ENCODE data around the gene RALGAPA2. TPM values are rescaled to one million over a fixed set of nuclear protein-coding genes. Genes with fewer than 3 reads are reported as not detected.

Gene RALGAPA2
- total RNA-seq, 1 experiment from 2014 or later = 10.8 TPM

GRCh38 chr20:20564279-20564678 lies 148.2 kb downstream of the RALGAPA2 start:
- ChIA-PET RAD21 (ENCODE audit: low non-redundant PET in 1 of 2, low total read pairs in 2 of 2, uncharacterized antibody in 2 of 2, unreplicated experiment in 2 of 2) (no interaction called here), POLR2A (no interaction called here), CTCF (no interaction called here)
- H3K36me3 ChIP-seq (ENCODE audit: control insufficient read depth in 1 of 2, insufficient read depth in 2 of 2, low read length in 2 of 2) = no peaks in the 10 kb centered on the region
- no peak overlapping the region for H3K27ac ChIP-seq (ENCODE audit: low read depth, low read length)
- no peaks in the 10 kb centered on the region for H3K79me2 ChIP-seq (ENCODE audit: insufficient read depth, low read length)
- no TSS peak for BruUV-seq (replicated peaks)
- intact Hi-C loops (cut with micrococcal nuclease) = loop anchor here (10.0 kb wide), 1 partner anchor 779 kb away; no protein-coding TSS in a partner anchor
- no peak overlapping the region for H3K9ac ChIP-seq (ENCODE audit: low read length)
- no peaks in the 10 kb centered on the region for H3K4me1 ChIP-seq (ENCODE audit: control insufficient read depth in 1 of 2, insufficient read depth in 2 of 2, low read length in 2 of 2)
- no peak for ATAC-seq
- H2AFZ ChIP-seq (ENCODE audit: low read depth, low read length, poor library complexity, severe bottlenecking) = no peak overlapping the region
- no peaks in the 10 kb centered on the region for H4K20me1 ChIP-seq (ENCODE audit: insufficient read depth)
- no peak overlapping the region for H3K4me3 ChIP-seq (replicated peaks in 1 of 2; ENCODE audit: low read depth in 1 of 2, low read length in 2 of 2)
- no peak for DNase-seq (ENCODE audit: low read depth, low spot score)
- no peaks in the 10 kb centered on the region for H3K9me2 ChIP-seq (ENCODE audit: insufficient read depth)
- TF ChIP-seq SIN3A (IDR thresholded peaks at IDR 0.05; ENCODE audit: low read depth) = no peak
- no peak for TF ChIP-seq EZH2 (IDR thresholded peaks at IDR 0.05)
- TF ChIP-seq POLR2A (IDR thresholded peaks at IDR 0.05; ENCODE audit: borderline replicate concordance, extremely low read depth, insufficient read depth, insufficient read length) = no peak
- no peak for TF ChIP-seq RAD21 (IDR thresholded peaks at IDR 0.05; ENCODE audit: low read depth)
- TF ChIP-seq CTCF (IDR thresholded peaks at IDR 0.05 in 2 of 3, conservative IDR thresholded peaks at IDR 0.05 in 1 of 3; ENCODE audit: borderline replicate concordance in 1 of 3, insufficient read depth in 1 of 3, low read depth in 2 of 3, low read length in 2 of 3) = no peak
- H3K27me3 ChIP-seq (ENCODE audit: insufficient read depth, low read length) = no peaks in the 10 kb centered on the region
- H3K4me2 ChIP-seq (ENCODE audit: low read length) = no peak overlapping the region
- H3K9me3 ChIP-seq (ENCODE audit: control insufficient read depth in 1 of 2, insufficient read depth in 1 of 2, low read depth in 1 of 2, low read length in 2 of 2) = no peaks in the 10 kb centered on the region

- H3K4me2 ChIP-seq (ENCODE audit: low read length) = no peak overlapping the region
- H3K27me3 ChIP-seq (ENCODE audit: insufficient read depth, low read length) = no peaks in the 10 kb centered on the region
- CTCF ChIA-PET = no interaction called here
- POLR2A ChIA-PET = no interaction called here
- DNase-seq (ENCODE audit: low read depth, low spot score) (no peak), ATAC-seq (no peak)
- H3K4me1 ChIP-seq (ENCODE audit: control insufficient read depth in 1 of 2, insufficient read depth in 2 of 2, low read length in 2 of 2) = no peaks in the 10 kb centered on the region
- H3K9me3 ChIP-seq (ENCODE audit: control insufficient read depth in 1 of 2, insufficient read depth in 1 of 2, low read depth in 1 of 2, low read length in 2 of 2) = no peaks in the 10 kb centered on the region
- H3K27ac ChIP-seq (ENCODE audit: low read depth, low read length) = no peak overlapping the region
- no peak overlapping the region for H2AFZ ChIP-seq (ENCODE audit: low read depth, low read length, poor library complexity, severe bottlenecking)
- H3K79me2 ChIP-seq (ENCODE audit: insufficient read depth, low read length) = no peaks in the 10 kb centered on the region
- H3K4me3 ChIP-seq (replicated peaks in 1 of 2; ENCODE audit: low read depth in 1 of 2, low read length in 2 of 2) = no peak overlapping the region
- H3K9ac ChIP-seq (ENCODE audit: low read length) = no peak overlapping the region
- H3K9me2 ChIP-seq (ENCODE audit: insufficient read depth) = no peaks in the 10 kb centered on the region
- no peaks in the 10 kb centered on the region for H3K36me3 ChIP-seq (ENCODE audit: control insufficient read depth in 1 of 2, insufficient read depth in 2 of 2, low read length in 2 of 2)
- BruUV-seq (replicated peaks) = no TSS peak
- RAD21 ChIA-PET (ENCODE audit: low non-redundant PET in 1 of 2, low total read pairs in 2 of 2, uncharacterized antibody in 2 of 2, unreplicated experiment in 2 of 2) = no interaction called here
- no peaks in the 10 kb centered on the region for H4K20me1 ChIP-seq (ENCODE audit: insufficient read depth)
- intact Hi-C loops (cut with micrococcal nuclease) = loop anchor here (10.0 kb wide), 1 partner anchor 778 kb away; no protein-coding TSS in a partner anchor
- TF ChIP-seq TCF7L2 (IDR thresholded peaks at IDR 0.05; ENCODE audit: borderline replicate concordance, extremely low read depth, insufficient read depth, insufficient read length) (no peak), ZNF274 (IDR thresholded peaks at IDR 0.05; ENCODE audit: low read depth, low read length) (no peak), EZH2phosphoT487 (IDR thresholded peaks at IDR 0.05; ENCODE audit: borderline replicate concordance) (no peak), RAD21 (IDR thresholded peaks at IDR 0.05; ENCODE audit: low read depth) (no peak), ATF3 (IDR thresholded peaks at IDR 0.05) (no peak), ZBTB33 (IDR thresholded peaks at IDR 0.05; ENCODE audit: extremely low read depth, insufficient replicate concordance, low read length) (no peak), JUND (IDR thresholded peaks at IDR 0.05) (no peak), REST (IDR thresholded peaks at IDR 0.05; ENCODE audit: low read depth) (no peak), CEBPB (IDR thresholded peaks at IDR 0.05; ENCODE audit: low read depth) (no peak)
These were observed 149.9 kb downstream of the RALGAPA2 start for GRCh38 chr20:20562507-20562906.

Measured in HCT116 (cell line).